Measurements from ENCODE around the gene CACNB4.
"Not testable (repeated sequence)": the region's sequence is repeated elsewhere in the genome, so short reads cannot be mapped to it uniquely, and the experiment has no call there.

CACNB4 gene

DNA sequence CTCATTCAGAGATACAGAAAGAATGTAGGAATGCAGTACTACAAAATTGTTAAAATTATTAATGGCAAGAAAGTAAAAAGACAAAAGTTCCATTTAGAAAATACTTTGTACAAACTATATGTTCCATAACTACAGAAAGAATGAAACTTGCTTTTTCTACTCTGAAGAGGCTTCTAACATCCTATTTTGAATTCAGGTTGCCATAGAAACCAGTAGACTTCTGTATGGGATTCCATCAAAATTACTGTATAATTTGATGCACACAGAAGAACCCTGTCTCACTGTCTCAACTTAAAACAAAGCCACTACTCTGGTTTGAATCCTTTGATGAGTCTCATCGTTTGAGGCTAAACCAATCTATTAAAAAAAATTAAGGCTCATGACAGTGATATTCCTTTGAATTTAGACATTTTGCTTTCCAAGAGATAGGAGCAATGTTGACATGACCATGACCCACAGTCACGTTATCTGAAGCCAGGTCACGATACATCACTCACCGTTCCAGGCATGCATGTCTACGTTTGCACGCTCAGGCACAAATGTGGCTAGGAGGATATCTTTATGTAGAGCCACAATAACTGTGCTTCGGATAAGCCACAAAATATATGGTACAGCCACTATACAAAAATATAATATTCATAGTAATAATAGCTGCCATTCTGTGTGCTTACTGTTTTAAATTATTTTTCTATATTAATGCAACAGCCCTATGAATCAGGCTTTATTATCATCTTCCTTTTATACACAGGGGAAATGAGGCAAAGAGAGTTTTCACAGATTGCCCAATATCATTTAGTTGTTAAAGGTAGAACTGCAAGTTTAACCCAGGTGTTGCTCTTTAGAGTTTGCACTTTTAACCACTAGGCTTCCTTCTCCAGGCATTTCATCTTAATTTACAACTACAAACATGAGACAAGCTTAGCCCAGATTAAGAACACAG is 82.4 kb downstream of the CACNB4 start:
- DNase-seq = no peak

- DNase-seq = no peak
These were observed 83.3 kb downstream of the CACNB4 start for GRCh38 chr2:152015552-152015951.

DNA sequence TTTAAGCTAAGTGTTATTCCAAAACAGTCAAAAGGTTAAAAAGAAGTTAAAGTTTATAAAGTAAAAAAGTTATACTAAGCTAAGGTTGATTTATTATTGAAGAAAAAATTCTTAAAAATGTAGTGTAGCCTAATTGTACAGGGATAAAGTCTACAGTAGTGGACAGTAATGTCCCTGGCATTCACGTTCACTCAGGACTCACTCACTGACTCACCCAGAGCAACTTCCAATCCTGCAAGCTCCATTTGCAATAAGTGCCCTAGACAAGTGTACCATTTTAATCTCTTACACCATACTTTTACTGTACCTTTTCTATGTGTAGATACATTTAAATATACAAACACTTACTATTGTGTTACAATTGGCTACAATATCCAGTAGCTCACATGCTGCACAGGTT is 86.1 kb downstream of the CACNB4 start:
- DNase-seq = no peak

DNA sequence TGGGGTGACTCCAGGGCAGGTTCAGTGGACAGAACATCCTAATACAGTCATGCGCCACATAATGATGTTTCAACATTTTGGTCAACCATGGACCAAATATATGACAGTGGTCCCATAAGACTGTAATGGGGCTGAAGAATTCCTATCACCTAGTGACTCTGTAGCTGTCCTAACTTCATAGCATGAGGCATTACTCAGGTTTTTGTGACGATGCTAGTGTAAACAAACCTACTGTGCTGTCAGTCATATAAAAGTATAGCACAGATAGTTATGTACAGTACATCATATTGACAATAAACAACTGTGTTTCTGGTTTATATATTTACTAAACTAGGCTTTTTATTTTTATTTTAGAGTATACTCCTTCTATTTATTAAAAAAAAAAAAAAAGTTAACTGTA is 87.1 kb downstream of the CACNB4 start:
- DNase-seq = no peak

GRCh38 chr2:152005607-152006006 is 93.2 kb downstream of the CACNB4 start:
- no peak for DNase-seq

- DNase-seq = not testable (repeated sequence)
These were observed 95.6 kb downstream of the CACNB4 start for GRCh38 chr2:152003283-152003682.

DNA sequence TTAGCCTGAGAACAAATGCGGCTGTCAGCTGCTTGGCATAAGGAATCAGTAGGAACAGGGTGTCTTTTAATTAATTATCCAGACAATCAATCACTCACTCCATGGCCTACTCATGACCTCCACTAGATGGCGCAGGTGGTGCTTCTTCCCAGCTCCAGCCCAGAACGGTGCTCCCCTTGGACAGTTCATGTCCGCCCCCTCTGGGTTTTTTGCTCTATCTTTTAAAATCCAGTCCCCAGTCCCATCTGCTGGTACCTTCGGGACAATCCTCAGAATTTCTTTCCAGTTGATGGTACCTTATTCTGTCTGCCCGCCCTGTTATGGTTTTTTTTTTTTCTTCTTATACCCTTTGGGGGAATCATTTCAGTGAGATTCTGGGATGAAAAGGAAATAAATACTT is 99.8 kb downstream of the CACNB4 start:
- DNase-seq = peak; percentile 27 to 48

DNA sequence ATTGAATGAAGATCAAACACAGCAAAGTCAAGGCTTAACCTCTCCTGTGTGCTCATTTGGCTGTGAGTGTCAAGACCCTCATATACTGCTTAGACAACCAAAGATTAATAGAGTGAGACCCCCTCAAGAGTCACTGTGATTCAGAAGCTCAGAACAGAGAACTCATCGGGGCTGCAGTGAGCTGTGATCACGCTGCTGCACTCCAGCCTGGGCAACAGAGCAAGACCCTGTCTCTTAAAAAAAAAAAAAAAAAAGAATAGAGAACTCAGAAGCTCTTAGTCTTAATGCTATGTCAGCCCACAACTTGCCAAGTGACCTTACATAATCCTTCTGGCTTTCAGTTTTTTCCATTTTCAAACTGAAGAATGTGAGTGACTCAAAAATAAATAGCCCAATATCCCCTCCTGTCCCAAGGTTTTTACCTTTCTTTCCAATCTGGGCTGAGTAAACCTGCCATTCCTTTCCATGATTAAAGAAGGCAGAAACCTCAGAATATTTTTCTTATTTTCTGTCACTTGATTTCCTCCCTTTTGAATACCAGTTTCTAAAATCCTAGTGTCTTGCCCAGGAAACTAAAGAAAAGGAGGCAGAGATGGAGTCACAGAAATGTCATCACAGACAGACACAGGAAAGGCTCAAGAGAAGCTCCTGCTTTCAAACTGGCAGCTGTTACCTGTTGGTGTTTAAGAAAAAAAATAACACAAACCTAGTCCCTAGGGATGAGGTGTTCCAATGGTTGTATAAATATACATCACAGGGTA is 102.4 kb downstream of the CACNB4 start:
- no peak for DNase-seq

DNA sequence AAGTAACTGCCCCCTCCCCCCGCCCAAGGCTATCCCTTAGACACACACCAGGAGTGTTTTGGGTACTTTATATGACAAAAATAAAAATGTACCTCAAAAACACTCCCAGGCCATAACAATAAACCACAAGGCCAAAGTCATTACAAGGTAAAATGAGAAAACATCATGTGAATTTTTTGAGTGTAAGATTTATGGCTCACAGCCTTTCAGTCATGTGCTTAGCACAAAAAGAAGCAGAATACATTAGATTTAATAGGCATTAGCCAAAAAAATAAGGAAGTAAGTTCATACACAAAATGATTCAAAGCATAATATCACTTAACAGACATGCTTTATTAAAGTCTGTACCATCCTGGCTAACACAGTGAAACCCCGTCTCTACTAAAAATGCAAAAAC is 103.7 kb downstream of the CACNB4 start:
- no peak for DNase-seq

DNA sequence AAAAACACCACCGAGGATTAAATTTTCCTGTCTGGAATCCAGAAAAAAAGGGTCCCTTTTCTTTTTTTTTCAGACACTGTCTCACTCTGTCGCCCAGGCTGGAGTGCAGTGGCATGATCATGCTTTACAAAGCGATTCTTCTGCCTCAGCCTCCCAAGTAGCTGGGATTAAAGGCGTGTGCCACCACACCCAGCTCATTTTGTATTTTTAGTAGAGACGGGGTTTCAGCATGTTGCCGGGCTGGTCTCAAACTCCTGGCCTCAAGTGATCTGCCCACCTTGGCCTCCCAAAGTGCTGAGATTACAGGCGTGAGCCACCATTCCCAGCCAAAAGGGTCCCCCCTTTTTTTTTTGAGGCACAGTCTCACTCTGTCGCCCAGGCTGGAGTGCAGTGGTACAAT is 104.7 kb downstream of the CACNB4 start:
- not testable (repeated sequence) for DNase-seq

GRCh38 chr2:151991010-151991409 is 107.8 kb downstream of the CACNB4 start:
- no peak for DNase-seq

DNA sequence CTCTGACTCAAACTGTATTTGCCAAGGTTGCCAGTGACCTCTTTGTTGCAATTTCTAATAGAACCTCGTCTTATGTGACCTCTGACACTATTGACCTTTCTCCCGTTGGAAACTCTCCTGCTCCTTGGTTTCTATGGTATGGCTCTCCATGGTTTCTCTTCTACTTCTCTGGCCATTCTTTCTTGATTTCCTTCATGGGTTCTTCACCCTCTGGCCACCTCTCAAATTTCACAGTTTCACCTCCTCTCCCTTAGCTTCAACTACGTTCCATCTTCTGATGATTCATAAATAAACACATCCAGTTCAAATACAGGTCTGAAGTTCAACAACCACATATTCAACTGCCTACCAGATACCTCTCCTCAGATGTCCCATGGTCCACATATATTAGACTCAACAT is 109.5 kb downstream of the CACNB4 start:
- no peak for DNase-seq

GRCh38 chr2:151987484-151987883 is 111.4 kb downstream of the CACNB4 start:
- DNase-seq = no peak

DNA sequence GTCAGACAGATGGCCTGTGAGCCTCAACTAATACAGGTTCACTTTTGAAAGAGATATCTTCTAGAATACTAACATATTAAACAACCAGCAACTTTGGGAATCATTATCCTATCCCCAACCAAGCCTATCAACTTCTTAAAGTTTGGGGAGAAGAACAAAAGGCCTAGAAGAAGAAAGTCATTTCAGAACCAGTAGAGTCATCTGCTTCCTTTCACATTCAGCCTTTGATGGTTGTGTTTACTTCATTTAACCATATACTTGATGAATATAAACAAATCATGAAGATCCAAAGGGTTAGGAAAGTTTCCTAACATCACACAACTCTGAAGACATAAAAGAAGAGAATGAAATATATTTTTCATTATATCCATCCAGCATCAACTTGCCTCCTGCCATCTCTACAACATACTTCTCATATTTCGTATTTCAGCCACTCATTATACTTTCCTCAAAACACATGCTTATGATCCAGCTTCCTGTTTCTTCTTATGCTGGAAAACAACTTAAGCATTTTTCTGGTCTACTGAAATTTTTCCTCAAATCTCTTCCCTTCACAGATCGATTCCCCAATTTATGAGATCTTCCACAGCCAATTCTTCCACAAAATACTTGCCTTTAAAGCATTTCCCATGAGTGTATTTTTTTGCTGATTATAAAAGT is 114.3 kb downstream of the CACNB4 start:
- no peak for DNase-seq

DNA sequence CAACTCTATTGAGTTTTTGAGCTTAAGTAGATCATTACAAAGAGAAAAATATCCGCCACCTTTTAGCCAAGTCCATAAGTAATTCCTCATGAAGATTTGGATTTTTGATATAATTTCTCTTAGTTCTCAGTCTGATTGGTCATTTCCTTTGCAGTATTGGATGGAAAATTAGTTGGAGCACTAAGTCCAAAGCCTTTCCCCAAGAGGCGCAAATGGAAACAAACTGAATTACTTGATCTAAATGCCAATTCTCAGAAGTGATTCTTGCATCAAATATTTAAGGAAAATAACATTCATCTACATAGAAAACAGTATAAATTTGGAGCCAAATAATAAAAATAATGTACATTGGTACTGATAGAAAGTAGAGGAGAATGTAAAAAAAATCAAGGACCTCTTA is 115.6 kb downstream of the CACNB4 start:
- no peak for DNase-seq

DNA sequence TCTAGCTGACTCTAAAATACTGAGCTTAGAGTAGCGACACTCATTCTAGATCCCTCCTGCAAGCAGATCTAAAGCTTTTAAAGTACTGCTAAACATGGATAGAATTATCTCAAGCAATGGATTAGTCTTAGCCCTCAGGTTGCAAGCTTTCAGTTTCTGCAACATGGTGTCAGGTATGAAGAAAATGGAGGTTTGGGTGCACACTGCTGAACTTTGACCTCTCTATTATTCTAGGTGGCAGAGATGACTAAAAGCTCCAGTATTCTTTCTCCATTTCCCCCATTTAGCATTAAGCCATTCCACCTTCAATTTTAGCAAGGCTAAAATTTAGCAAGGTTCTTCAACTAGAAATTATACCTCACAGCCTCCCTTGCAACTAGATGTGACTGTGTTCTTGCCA is 117.0 kb downstream of the CACNB4 start:
- DNase-seq = no peak

DNA sequence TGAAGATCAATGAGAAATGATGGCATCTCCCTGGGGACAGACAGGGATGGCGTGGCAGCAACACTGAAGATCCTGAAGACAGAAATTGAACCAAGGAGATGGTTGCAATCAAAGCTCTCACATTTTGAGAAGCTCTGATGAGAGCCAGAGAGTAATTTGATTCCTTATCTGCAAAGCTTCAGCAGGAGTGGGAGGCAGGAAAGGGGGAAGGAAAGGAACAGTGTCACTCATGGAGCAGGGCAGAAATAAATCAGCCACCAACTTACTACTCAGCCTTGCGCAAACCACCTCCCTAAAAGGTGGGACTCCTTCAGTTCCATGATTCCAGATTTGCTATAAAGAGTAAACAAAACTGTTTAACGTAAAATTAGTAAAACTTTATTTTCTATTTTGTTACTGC is 119.2 kb downstream of the CACNB4 start:
- DNase-seq = no peak

GRCh38 chr2:151978709-151979108 is 120.1 kb downstream of the CACNB4 start:
- DNase-seq = no peak

DNA sequence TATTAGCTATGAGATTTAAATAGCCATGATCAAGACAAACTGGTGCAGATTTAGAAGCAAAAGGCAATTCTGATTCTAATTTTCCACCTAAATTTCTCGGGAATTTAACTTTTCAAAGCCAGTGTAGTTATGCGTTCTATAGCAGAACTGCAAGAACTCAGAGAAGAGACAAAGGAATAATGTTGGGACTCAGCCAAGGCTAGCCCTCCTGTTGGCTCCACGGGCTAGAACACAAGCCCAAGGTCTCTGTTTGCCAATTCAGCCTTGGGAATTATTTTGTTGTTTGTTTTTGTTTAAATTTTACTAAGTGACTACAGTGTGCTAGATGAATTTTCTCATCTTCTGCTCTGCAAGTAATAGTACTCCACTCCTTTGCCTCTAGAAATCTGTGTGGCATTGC is 121.2 kb downstream of the CACNB4 start:
- no peak for DNase-seq

DNA sequence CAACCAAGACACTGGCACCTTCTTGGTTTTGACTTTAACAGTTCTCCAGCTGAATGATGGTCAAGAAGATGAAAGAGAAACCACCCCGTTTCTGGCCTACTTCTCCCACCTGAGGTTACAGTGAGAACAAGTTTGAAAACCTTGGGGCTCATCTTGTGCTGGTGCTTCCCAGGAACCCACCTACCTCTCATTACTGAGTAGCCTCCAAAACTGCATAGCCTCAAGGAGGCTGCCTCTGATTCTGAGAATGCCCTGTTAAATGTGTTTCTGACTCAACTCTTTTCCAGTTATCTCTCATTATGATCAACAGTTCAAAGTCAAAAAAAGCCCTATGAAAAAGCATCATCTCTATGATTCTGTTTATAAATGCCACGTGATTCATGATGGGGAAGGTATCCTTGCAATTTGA is 121.9 kb downstream of the CACNB4 start:
- DNase-seq = no peak

DNA sequence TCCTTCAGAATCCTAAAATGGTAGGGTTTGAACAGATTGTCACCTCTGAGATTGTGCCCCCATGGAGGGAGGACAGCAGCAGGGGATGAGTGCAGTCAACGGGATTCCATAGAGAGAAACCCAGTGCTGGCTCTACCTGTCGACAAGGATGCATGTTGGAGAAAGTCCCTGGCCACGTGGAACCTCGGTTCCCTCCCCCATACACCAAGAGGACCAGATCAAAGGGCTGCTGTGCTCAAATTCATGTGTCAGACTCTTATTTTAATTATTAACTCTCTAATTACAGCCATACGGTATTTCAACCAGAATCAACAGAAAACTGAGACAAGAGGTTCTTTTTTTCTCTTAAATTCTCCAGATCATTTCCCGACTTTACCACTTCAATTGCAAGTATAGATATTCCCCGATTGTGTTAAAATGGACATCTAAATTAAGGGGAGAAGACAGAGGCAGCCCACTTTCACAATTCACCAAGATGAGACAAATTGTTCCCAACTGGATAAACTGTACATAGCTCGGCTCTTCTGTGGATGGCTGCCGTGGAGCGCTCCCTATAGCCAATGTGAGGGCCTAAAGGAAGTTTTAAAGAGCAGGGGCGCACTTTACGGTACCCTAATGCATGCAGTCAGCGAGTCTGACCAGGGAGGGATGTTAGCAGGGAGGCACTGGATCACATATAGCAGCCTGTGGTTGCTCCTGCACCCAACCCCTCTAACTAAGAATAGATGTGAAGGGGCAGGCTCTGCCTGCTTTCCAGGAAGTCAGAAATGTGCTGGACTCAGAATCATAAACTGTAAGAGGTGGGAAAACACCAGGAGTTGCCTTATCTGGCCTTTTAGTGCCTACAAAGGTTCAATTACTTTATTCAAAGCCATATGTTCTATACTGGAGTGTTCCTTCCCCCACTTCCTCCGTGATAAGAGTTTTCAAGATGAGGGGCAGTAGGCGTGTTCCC is 123.1 kb downstream of the CACNB4 start:
- DNase-seq = no peak

- no peak for DNase-seq
These were observed 123.9 kb downstream of the CACNB4 start for GRCh38 chr2:151974988-151975387.

DNA sequence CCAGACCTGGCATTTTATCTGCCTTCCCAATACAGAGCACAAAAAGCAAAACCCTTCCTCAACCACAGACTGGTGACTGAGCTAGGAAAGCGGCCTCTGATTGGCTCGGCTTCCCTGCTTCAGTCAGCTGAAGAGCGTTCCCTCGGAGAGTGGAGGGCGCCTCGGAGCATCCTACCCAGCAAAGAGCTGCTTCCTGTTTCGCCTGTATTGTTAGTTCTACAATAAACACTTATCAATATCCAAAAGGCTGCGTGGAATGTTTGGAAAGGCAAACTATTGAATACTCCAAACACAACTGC is 125.0 kb downstream of the CACNB4 start:
- DNase-seq = no peak

Measured in CD4-positive, alpha-beta T cell treated with Interferon alpha-2 for 1 hour (primary cell).